HepG2 (cell line): ENCODE results near the gene SLC35B2. TPM values are rescaled to one million over a fixed set of nuclear protein-coding genes. Genes with fewer than 3 reads are reported as not detected.

ENCODE experiments used
- CCAR2 ChIP-seq: fragments of 200-400 bp; formaldehyde crosslinking; optimal IDR thresholded peaks from 2 replicates; pipeline ENCODE3; 2018; ENCODE audit warnings: low read depth, mild to moderate bottlenecking, low read length, moderate library complexity
- IRF2 ChIP-seq: IDR thresholded peaks from 2 replicates; pipeline ENCODE4 v1.6.1; 2018; ENCODE audit warnings: missing genetic modification reagents, missing compliant biosample characterization
- KDM3A ChIP-seq: IDR thresholded peaks from 2 replicates; pipeline ENCODE4 v1.6.1; 2018; ENCODE audit warnings: low read depth, missing compliant biosample characterization
- RARG ChIP-seq: sonication (generic); formaldehyde crosslinking; IDR thresholded peaks from 2 replicates; pipeline ENCODE4 v1.4.0; 2020; ENCODE audit warnings: low read depth, mild to moderate bottlenecking, missing genetic modification reagents
- SP1 ChIP-seq, 2 experiments: fragments of 450-650 bp in 1 of 2; sonication (generic) in 1 of 2; formaldehyde crosslinking in 1 of 2; IDR thresholded peaks; 2 replicates each; pipeline versions ENCODE4 v1.4.0 to v1.6.1; 2016 to 2020; ENCODE audit warnings: missing genetic modification reagents in 1 of 2
- ZNF138 ChIP-seq: sonication (generic); formaldehyde crosslinking; IDR thresholded peaks from 2 replicates; pipeline ENCODE4 v1.5.0; 2020; ENCODE audit warnings: mild to moderate bottlenecking, low read depth, missing genetic modification reagents
- ZNF607 ChIP-seq: sonication (generic); formaldehyde crosslinking; IDR thresholded peaks from 2 replicates; pipeline ENCODE4 v1.5.1; 2020; ENCODE audit warnings: missing genetic modification reagents, mild to moderate bottlenecking, borderline replicate concordance
- ZNF616 ChIP-seq: sonication (generic); formaldehyde crosslinking; IDR thresholded peaks from 2 replicates; pipeline ENCODE4 v1.5.0; 2020; ENCODE audit warnings: low read depth, mild to moderate bottlenecking, missing genetic modification reagents
- polyA plus RNA-seq, 8 experiments: library from polyadenylated mRNA; depleted of rRNA in 3 of 8; stranded (reverse) in 7 of 8; unstranded in 1 of 8; fragments of >200 nt; fragmentation: Illumina TruSeq in 4 of 8; extraction: Trizol in 4 of 8; gene quantifications; 2 replicates each; pipeline versions ENCODE4 v1.2.1 to v1.2.3, GENCODE V29; 2011 to 2016; ENCODE audit warnings: low read depth in 4 of 8, missing spikeins in 1 of 8, mixed read lengths in 1 of 8; ENCODE audit not compliant: insufficient read depth in 1 of 8
- total RNA-seq, 5 experiments: library from RNA; depleted of rRNA; stranded (reverse); fragments of >200 nt; fragmentation: Illumina TruSeq; extraction: Trizol; gene quantifications; 2 replicates each; pipeline ENCODE4 v1.2.3, GENCODE V29; 2016; ENCODE audit warnings: low read depth in 1 of 5
- TF ChIP-seq, protein P1 (sequence below): IDR thresholded peaks from 2 replicates; pipeline ENCODE4 v1.6.1; 2016; ENCODE audit warnings: missing compliant biosample characterization, missing genetic modification reagents, borderline replicate concordance
- TF ChIP-seq, protein P2 (sequence below): sonication (generic); formaldehyde crosslinking; IDR thresholded peaks from 2 replicates; pipeline ENCODE4 v1.8.0; 2022; ENCODE audit warnings: missing genetic modification reagents, mild to moderate bottlenecking, moderate library complexity, borderline replicate concordance
- TF ChIP-seq, protein P3 (sequence below): sonication (generic); formaldehyde crosslinking; IDR thresholded peaks from 2 replicates; pipeline ENCODE4 v1.4.0; 2020; ENCODE audit warnings: missing genetic modification reagents
- TF ChIP-seq, protein P4 (sequence below): sonication (generic); formaldehyde crosslinking; IDR thresholded peaks from 2 replicates; pipeline ENCODE4 v1.4.0; 2020; ENCODE audit warnings: missing genetic modification reagents, mild to moderate bottlenecking, borderline replicate concordance
- TF ChIP-seq, protein P5 (sequence below): fragments of 450-650 bp; IDR thresholded peaks from 2 replicates; pipeline ENCODE4 v1.6.1; 2016

SLC35B2 gene
- total and polyA plus RNA-seq, 2 of the 13 experiments (the other 11 are each of a cell fraction or from before 2014, with no cell fraction given), result 61.1 to 148 TPM

DNA sequence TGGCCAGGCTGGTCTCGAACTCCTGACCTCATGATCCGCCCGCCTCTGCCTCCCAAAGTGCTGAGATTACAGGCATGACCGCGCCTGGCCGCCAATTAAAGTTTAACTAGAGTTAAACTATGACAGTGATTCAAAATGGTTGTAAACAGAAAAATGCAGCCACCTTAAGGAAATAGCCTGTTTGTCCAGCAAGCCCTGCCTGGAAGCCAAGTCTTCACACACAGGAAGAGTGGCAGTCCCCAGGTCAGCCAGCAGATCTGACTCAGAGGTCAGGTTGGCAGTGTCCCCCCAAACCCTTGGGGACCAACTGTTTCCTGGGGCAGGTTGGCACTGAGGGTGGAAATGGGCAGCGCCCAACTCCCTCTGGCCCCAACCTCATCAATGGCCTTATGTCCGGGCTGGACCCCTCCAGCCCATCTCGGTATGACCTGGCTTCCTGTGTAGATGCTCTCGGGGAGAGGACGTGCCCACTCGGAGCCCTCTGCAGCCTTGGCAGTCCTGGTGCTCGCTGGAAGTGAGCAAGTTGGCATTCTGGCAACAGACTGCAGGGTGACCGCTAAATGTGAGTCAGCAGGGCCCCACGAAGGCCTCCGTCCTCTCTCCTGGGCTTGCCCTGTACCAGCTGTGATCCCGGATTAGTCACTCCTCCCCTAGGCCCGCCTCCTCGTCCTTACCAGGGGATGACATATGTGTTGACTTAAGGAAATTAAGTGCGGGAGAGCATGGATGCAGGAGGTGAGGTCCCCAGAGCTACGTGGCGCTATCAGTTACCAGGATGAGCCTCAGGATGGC lies 20.1 kb downstream of the SLC35B2 start (continued):
- TF ChIP-seq, protein P1, sequence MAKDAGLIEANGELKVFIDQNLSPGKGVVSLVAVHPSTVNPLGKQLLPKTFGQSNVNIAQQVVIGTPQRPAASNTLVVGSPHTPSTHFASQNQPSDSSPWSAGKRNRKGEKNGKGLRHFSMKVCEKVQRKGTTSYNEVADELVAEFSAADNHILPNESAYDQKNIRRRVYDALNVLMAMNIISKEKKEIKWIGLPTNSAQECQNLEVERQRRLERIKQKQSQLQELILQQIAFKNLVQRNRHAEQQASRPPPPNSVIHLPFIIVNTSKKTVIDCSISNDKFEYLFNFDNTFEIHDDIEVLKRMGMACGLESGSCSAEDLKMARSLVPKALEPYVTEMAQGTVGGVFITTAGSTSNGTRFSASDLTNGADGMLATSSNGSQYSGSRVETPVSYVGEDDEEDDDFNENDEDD (CRISPR knock-in tag), result 0 out of 2 replicates have a peak, but pooled peaks have one; percentile 12
- TF ChIP-seq ZNF138 (CRISPR knock-in tag) (no peak), RARG (CRISPR knock-in tag) (no peak), IRF2 (no peak), KDM3A (CRISPR knock-in tag) (no peak), SP1 (IDR thresholded peaks at IDR 0.05) (no peak), SP1 (CRISPR knock-in tag; IDR thresholded peaks at IDR 0.05) (no peak; the same call in none of the 2 replicates), ZNF607 (CRISPR knock-in tag) (peak; percentile 78; the same call in 1 of the 2 replicates), CCAR2 (no peak), ZNF616 (no peak; the same call in 1 of the 2 replicates)
- TF ChIP-seq, protein P2, sequence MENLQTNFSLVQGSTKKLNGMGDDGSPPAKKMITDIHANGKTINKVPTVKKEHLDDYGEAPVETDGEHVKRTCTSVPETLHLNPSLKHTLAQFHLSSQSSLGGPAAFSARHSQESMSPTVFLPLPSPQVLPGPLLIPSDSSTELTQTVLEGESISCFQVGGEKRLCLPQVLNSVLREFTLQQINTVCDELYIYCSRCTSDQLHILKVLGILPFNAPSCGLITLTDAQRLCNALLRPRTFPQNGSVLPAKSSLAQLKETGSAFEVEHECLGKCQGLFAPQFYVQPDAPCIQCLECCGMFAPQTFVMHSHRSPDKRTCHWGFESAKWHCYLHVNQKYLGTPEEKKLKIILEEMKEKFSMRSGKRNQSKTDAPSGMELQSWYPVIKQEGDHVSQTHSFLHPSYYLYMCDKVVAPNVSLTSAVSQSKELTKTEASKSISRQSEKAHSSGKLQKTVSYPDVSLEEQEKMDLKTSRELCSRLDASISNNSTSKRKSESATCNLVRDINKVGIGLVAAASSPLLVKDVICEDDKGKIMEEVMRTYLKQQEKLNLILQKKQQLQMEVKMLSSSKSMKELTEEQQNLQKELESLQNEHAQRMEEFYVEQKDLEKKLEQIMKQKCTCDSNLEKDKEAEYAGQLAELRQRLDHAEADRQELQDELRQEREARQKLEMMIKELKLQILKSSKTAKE (CRISPR knock-in tag), result peak; percentile 3; the same call in 1 of the 2 replicates
- TF ChIP-seq, protein P3, sequence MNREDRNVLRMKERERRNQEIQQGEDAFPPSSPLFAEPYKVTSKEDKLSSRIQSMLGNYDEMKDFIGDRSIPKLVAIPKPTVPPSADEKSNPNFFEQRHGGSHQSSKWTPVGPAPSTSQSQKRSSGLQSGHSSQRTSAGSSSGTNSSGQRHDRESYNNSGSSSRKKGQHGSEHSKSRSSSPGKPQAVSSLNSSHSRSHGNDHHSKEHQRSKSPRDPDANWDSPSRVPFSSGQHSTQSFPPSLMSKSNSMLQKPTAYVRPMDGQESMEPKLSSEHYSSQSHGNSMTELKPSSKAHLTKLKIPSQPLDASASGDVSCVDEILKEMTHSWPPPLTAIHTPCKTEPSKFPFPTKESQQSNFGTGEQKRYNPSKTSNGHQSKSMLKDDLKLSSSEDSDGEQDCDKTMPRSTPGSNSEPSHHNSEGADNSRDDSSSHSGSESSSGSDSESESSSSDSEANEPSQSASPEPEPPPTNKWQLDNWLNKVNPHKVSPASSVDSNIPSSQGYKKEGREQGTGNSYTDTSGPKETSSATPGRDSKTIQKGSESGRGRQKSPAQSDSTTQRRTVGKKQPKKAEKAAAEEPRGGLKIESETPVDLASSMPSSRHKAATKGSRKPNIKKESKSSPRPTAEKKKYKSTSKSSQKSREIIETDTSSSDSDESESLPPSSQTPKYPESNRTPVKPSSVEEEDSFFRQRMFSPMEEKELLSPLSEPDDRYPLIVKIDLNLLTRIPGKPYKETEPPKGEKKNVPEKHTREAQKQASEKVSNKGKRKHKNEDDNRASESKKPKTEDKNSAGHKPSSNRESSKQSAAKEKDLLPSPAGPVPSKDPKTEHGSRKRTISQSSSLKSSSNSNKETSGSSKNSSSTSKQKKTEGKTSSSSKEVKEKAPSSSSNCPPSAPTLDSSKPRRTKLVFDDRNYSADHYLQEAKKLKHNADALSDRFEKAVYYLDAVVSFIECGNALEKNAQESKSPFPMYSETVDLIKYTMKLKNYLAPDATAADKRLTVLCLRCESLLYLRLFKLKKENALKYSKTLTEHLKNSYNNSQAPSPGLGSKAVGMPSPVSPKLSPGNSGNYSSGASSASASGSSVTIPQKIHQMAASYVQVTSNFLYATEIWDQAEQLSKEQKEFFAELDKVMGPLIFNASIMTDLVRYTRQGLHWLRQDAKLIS (CRISPR knock-in tag), result no peak
- TF ChIP-seq, protein P4, sequence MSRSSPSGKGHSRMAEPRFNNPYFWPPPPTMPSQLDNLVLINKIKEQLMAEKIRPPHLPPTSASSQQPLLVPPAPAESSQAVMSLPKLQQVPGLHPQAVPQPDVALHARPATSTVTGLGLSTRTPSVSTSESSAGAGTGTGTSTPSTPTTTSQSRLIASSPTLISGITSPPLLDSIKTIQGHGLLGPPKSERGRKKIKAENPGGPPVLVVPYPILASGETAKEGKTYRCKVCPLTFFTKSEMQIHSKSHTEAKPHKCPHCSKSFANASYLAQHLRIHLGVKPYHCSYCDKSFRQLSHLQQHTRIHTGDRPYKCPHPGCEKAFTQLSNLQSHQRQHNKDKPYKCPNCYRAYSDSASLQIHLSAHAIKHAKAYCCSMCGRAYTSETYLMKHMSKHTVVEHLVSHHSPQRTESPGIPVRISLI (CRISPR knock-in tag), result no peak
- TF ChIP-seq, protein P5, sequence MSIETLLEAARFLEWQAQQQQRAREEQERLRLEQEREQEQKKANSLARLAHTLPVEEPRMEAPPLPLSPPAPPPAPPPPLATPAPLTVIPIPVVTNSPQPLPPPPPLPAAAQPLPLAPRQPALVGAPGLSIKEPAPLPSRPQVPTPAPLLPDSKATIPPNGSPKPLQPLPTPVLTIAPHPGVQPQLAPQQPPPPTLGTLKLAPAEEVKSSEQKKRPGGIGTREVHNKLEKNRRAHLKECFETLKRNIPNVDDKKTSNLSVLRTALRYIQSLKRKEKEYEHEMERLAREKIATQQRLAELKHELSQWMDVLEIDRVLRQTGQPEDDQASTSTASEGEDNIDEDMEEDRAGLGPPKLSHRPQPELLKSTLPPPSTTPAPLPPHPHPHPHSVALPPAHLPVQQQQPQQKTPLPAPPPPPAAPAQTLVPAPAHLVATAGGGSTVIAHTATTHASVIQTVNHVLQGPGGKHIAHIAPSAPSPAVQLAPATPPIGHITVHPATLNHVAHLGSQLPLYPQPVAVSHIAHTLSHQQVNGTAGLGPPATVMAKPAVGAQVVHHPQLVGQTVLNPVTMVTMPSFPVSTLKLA, result peak; percentile 28; the same call in 1 of the 2 replicates
